ENCODE data around the gene RNF145.
"Not testable (repeated sequence)": the region's sequence is repeated elsewhere in the genome, so short reads cannot be mapped to it uniquely, and the experiment has no call there.

RNF145 gene

GRCh38 chr5:159157552-159157951 is 51.8 kb downstream of the RNF145 start:
- no peak for DNase-seq (ENCODE audit: low spot score)

GRCh38 chr5:159156426-159157238 is 52.7 kb downstream of the RNF145 start:
- DNase-seq (ENCODE audit: low spot score), result no peak

- DNase-seq (ENCODE audit: low spot score), result no peak
These were observed 53.4 kb downstream of the RNF145 start for GRCh38 chr5:159155960-159156359.

- no peak for DNase-seq (ENCODE audit: low spot score)
These were observed 56.5 kb downstream of the RNF145 start for GRCh38 chr5:159152876-159153275.

- DNase-seq (ENCODE audit: low spot score), result no peak
These were observed 60.3 kb downstream of the RNF145 start for GRCh38 chr5:159149085-159149484.

- DNase-seq (ENCODE audit: low spot score), result no peak
These were observed 61.4 kb downstream of the RNF145 start for GRCh38 chr5:159147976-159148375.

GRCh38 chr5:159146839-159147238 is 62.5 kb downstream of the RNF145 start:
- DNase-seq (ENCODE audit: low spot score), result no peak

GRCh38 chr5:159145160-159145559 is 64.2 kb downstream of the RNF145 start:
- DNase-seq (ENCODE audit: low spot score), result not testable (repeated sequence)

- no peak for DNase-seq (ENCODE audit: low spot score)
These were observed 69.6 kb downstream of the RNF145 start for GRCh38 chr5:159139802-159140201.

- DNase-seq (ENCODE audit: low spot score), result no peak
These were observed 73.3 kb downstream of the RNF145 start for GRCh38 chr5:159135896-159136531.

GRCh38 chr5:159133041-159133741 is 76.2 kb downstream of the RNF145 start:
- DNase-seq (ENCODE audit: low spot score), result no peak

GRCh38 chr5:159132429-159133040 is 76.8 kb downstream of the RNF145 start:
- no peak for DNase-seq (ENCODE audit: low spot score)

- DNase-seq (ENCODE audit: low spot score), result no peak
These were observed 77.4 kb downstream of the RNF145 start for GRCh38 chr5:159131951-159132350.

- no peak for DNase-seq (ENCODE audit: low spot score)
These were observed 78.5 kb downstream of the RNF145 start for GRCh38 chr5:159130871-159131270.

- DNase-seq (ENCODE audit: low spot score), result no peak
These were observed 81.2 kb downstream of the RNF145 start for GRCh38 chr5:159128070-159128541.

- no peak for DNase-seq (ENCODE audit: low spot score)
These were observed 85.7 kb downstream of the RNF145 start for GRCh38 chr5:159123700-159124099.

GRCh38 chr5:159123189-159123588 is 86.2 kb downstream of the RNF145 start:
- DNase-seq (ENCODE audit: low spot score), result no peak

- DNase-seq (ENCODE audit: low spot score), result no peak
These were observed 88.3 kb downstream of the RNF145 start for GRCh38 chr5:159121061-159121460.

- DNase-seq (ENCODE audit: low spot score), result no peak
These were observed 88.9 kb downstream of the RNF145 start for GRCh38 chr5:159120446-159120845.

GRCh38 chr5:159119842-159120241 is 89.5 kb downstream of the RNF145 start:
- DNase-seq (ENCODE audit: low spot score), result not testable (repeated sequence)

- DNase-seq (ENCODE audit: low spot score), result not testable (repeated sequence)
These were observed 90.2 kb downstream of the RNF145 start for GRCh38 chr5:159118958-159119659.

GRCh38 chr5:159113405-159113804 is 95.9 kb downstream of the RNF145 start:
- no peak for DNase-seq (ENCODE audit: low spot score)
